ENCODE results near the gene SHE. TPM values are rescaled to one million over a fixed set of nuclear protein-coding genes. Genes with fewer than 3 reads are reported as not detected.

The SHE gene
- total and polyA plus RNA-seq, 2 of the 8 experiments (the other 6 are each of a cell fraction or from before 2014, with no cell fraction given), result 0.44 to 0.45 TPM

DNA sequence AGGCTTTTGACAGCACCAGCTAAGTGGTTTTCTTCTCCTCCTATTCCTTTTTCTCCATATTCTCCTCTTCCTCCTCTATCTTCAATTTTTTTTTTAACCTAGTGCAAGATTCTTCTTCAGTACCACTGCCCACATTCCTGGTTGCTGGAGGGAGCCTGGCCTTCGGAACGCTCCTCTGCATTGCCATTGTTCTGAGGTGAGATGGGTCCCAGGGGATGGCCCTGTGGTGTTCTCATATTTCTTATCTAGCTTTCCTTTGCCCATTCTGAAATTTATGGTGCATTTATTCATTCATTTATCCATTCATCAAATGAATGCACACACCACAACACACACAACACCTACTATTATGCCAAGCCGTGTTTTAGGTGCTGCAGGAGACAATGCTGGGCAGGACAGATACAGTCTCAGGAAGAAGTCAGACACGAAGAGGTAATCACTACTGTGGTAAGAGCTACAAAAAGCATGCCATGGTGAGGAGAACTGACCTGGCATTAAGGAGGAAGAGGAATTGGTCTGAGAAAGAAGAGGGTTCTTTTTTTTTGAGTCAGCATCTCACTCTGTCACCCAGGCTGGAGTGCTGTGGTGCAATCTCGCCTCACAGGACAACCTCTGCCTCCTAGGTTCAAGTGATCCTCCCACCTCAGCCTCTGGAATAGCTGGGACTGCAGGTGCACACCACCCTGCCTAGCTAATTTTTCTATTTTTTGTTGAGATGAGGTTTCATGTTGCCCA lies 47.7 kb downstream of the SHE start:
- TF ChIP-seq ZNF274 (IDR thresholded peaks at IDR 0.05; ENCODE audit: borderline replicate concordance, extremely low read depth, low read length) (no peak), CEBPB (IDR thresholded peaks at IDR 0.05; ENCODE audit: low read depth, low read length) (no peak), HDAC6 (IDR thresholded peaks at IDR 0.05; ENCODE audit: low read depth, low read length) (no peak), ASH2L (IDR thresholded peaks at IDR 0.05; ENCODE audit: low read length) (no peak), RAD21 (IDR thresholded peaks at IDR 0.05 in 1 of 2, conservative IDR thresholded peaks at IDR 0.05 in 1 of 2; ENCODE audit: low read depth in 2 of 2, low read length in 2 of 2) (no peak), TAF1 (IDR thresholded peaks at IDR 0.05; ENCODE audit: low read depth, low read length) (no peak), YY1 (IDR thresholded peaks at IDR 0.05; ENCODE audit: low read depth, low read length) (no peak)
- TF ChIP-seq, protein P1, sequence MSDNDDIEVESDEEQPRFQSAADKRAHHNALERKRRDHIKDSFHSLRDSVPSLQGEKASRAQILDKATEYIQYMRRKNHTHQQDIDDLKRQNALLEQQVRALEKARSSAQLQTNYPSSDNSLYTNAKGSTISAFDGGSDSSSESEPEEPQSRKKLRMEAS (IDR thresholded peaks at IDR 0.05), result no peak
- FAIRE-seq, result no peak

More for the DNA sequence above, 47.7 kb downstream of the SHE start:
- Histone ChIP-seq H3K36me3 (ENCODE audit: control insufficient read depth in 2 of 4, insufficient read depth in 4 of 4, low read length in 3 of 4) (no peaks in the 10 kb centered on the region), H4K20me1 (replicated peaks in 1 of 2; ENCODE audit: control insufficient read depth in 1 of 2, insufficient read depth in 2 of 2, low read length in 2 of 2) (no peaks in the 10 kb centered on the region), H3K4me1 (replicated peaks in 1 of 4; ENCODE audit: control insufficient read depth in 3 of 4, insufficient read depth in 4 of 4, low read length in 3 of 4) (no peaks in the 10 kb centered on the region), H3K27ac (ENCODE audit: low read depth, low read length) (no peak overlapping the region), H3K23ac (ENCODE audit: insufficient read length) (no peak overlapping the region), H3K56ac (replicated peaks; ENCODE audit: insufficient read length, low read depth, low read length) (no peak overlapping the region), H2BK12ac (ENCODE audit: low read depth, low read length) (no peak overlapping the region), H2BK5ac (ENCODE audit: low read depth, low read length) (no peak overlapping the region), H4K5ac (ENCODE audit: insufficient read length, low read depth, low read length) (no peak overlapping the region), H2BK120ac (replicated peaks; ENCODE audit: low read depth, low read length) (no peak overlapping the region), H2AFZ (ENCODE audit: low read length) (no peak overlapping the region), H3K9me3 (ENCODE audit: insufficient read depth in 2 of 2, low read depth in 1 of 2, low read length in 1 of 2) (no peaks in the 10 kb centered on the region), H2BK20ac (ENCODE audit: low read length) (no peak overlapping the region), H3K4ac (replicated peaks; ENCODE audit: insufficient read length, low read depth, low read length) (no peak overlapping the region), H3K4me2 (ENCODE audit: insufficient read depth in 1 of 2, low read depth in 2 of 2, low read length in 2 of 2) (no peak overlapping the region), H2BK15ac (ENCODE audit: low read length) (no peak overlapping the region), H3K14ac (ENCODE audit: insufficient read length) (no peak overlapping the region), H3K23me2 (ENCODE audit: low read depth, low read length) (no peaks in the 10 kb centered on the region), H3K4me3 (ENCODE audit: extremely low read depth in 1 of 4, insufficient read depth in 2 of 4, low read depth in 3 of 4, low read length in 4 of 4) (no peak overlapping the region), H3K79me2 (ENCODE audit: control insufficient read depth in 1 of 2, insufficient read depth in 2 of 2, low read length in 2 of 2) (no peaks in the 10 kb centered on the region), H3K79me1 (ENCODE audit: low read depth, low read length) (no peaks in the 10 kb centered on the region), H3K18ac (ENCODE audit: extremely low read depth, low read length) (no peak overlapping the region), H2AK5ac (ENCODE audit: low read depth, low read length) (no peak overlapping the region), H4K8ac (ENCODE audit: extremely low read depth, insufficient read depth, low read length) (no peak overlapping the region), H4K91ac (replicated peaks; ENCODE audit: insufficient read length, low read length) (no peak overlapping the region), H3K27me3 (replicated peaks in 1 of 4; ENCODE audit: control insufficient read depth in 3 of 4, extremely low read depth in 1 of 4, insufficient read depth in 3 of 4, low read length in 3 of 4) (peaks cover 0 to 1% (median 0%) of the 10 kb centered on the region in 4 experiments; a peak in 1 of 7 replicates), H3K9ac (replicated peaks in 1 of 4; ENCODE audit: extremely low read depth in 1 of 4, low read depth in 3 of 4, low read length in 3 of 4) (no peak overlapping the region)
- no peak for DNase-seq (ENCODE audit: low read depth in 1 of 2, low spot score in 2 of 2)
- 92% methylated on average over 5 of the region's 5 CpGs; no CpG with 5 or more reads in 1 of the 2 experiments for WGBS, 2 experiments (ENCODE audit: extremely low coverage in 1 of 2, insufficient coverage in 1 of 2, insufficient read length in 1 of 2, insufficient replicate concordance in 2 of 2, low coverage in 1 of 2, low lambda C conversion rate in 2 of 2, missing lambda C conversion rate in 1 of 2)
- POLR2A ChIA-PET (ENCODE audit: partially characterized antibody), result no interaction called here
- CTCF ChIA-PET (ENCODE audit: partially characterized antibody), result interaction anchor here (0.6 to 1.6 kb wide), 8 partner anchors 11 to 92 kb away, joined by 3 to 5 read pairs (median 4); no protein-coding TSS in a partner anchor

All from H1 (cell line).